KMS-11 (cell line): ENCODE results near the gene MLLT11.

Experiments used
- H2AFZ ChIP-seq: fragments of 200-600 bp; sonication (generic); 2 replicates; pipeline ENCODE4 v1.6.1; 2016; ENCODE audit warnings: antibody characterized with exemption, mixed run types, low read depth
- H3K27ac ChIP-seq: fragments of 200-600 bp; sonication (generic); 2 replicates; pipeline ENCODE4 v1.6.1; 2016; ENCODE audit warnings: mild to moderate bottlenecking, mixed run types
- H3K27me3 ChIP-seq: fragments of 200-600 bp; sonication (generic); 2 replicates; pipeline ENCODE4 v1.6.1; 2017; ENCODE audit warnings: mild to moderate bottlenecking, low read depth, mixed run types, moderate library complexity; ENCODE audit not compliant: insufficient read depth
- H3K36me3 ChIP-seq: fragments of 200-600 bp; sonication (generic); 2 replicates; pipeline ENCODE4 v1.6.1; 2017; ENCODE audit warnings: mild to moderate bottlenecking, mixed run types; ENCODE audit not compliant: insufficient read depth
- H3K4me1 ChIP-seq: fragments of 200-600 bp; sonication (generic); 2 replicates; pipeline ENCODE4 v1.6.1; 2016; ENCODE audit warnings: mild to moderate bottlenecking, low read depth, mixed run types; ENCODE audit not compliant: poor library complexity, severe bottlenecking
- H3K4me2 ChIP-seq: fragments of 200-600 bp; sonication (generic); 2 replicates; pipeline ENCODE4 v1.7.0; 2016; ENCODE audit warnings: mild to moderate bottlenecking, mixed run types
- H3K4me3 ChIP-seq: fragments of 200-600 bp; sonication (generic); IDR thresholded peaks from 2 replicates; pipeline ENCODE4 v1.6.1; 2017; ENCODE audit warnings: low read depth, low read length, mixed read lengths; ENCODE audit not compliant: insufficient read depth
- H3K79me2 ChIP-seq: fragments of 200-600 bp; sonication (generic); 2 replicates; pipeline ENCODE4 v1.6.1; 2016; ENCODE audit warnings: low read depth, mixed run types; ENCODE audit not compliant: insufficient read depth
- H3K9ac ChIP-seq: fragments of 200-600 bp; sonication (generic); 2 replicates; pipeline ENCODE4 v1.6.1; 2016; ENCODE audit warnings: mild to moderate bottlenecking, mixed run types
- H4K20me1 ChIP-seq: fragments of 200-600 bp; sonication (generic); 2 replicates; pipeline ENCODE4 v1.6.1; 2016; ENCODE audit warnings: mild to moderate bottlenecking, mixed run types; ENCODE audit not compliant: insufficient read depth
- TF ChIP-seq, protein P1 (sequence below): fragments of 200-600 bp; sonication (generic); conservative IDR thresholded peaks from 2 replicates; pipeline ENCODE4 v1.6.1; 2017; ENCODE audit warnings: low read depth, mild to moderate bottlenecking, antibody characterized with exemption, low read length, moderate library complexity, mixed read lengths

MLLT11 gene

DNA sequence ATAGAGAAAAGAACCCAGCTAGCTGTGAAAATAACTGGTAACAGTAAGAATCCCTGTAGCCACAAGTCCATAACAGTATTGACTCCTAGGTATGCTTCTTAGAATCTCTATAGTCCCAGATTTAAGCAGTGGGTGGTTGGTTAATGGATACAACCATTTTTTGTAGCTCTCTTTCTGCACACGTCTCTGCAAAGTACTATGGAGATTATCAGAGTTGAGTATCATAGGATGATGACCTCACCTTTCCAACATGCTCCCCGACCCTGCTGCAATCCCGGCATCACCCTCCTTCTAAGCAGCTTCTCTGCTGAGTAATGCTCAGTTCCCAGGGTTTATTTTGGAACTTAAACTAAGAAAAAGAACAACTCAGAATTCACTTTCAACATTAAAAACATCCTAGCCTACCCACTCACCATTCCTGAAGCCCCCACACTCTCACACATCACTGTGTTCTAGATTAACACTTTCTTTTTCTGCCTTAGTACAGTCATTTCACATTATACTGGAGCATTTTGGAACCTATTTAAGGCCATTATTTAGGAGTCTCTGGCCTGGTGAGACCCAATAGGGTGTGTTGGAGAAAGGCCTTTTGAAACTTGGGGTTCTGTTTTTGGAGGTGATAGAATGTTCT is 2.7 kb downstream of the MLLT11 start:
- Histone ChIP-seq H3K4me2 (no peak overlapping the region), H3K4me1 (peaks cover 13% of the 10 kb centered on the region), H2AFZ (no peak overlapping the region), H3K36me3 (no peaks in the 10 kb centered on the region), H3K79me2 (peaks cover 24% of the 10 kb centered on the region), H3K27ac (no peak overlapping the region), H4K20me1 (no peaks in the 10 kb centered on the region), H3K9ac (no peak overlapping the region), H3K27me3 (no peaks in the 10 kb centered on the region), H3K4me3 (no peak overlapping the region)
- TF ChIP-seq, protein P1, sequence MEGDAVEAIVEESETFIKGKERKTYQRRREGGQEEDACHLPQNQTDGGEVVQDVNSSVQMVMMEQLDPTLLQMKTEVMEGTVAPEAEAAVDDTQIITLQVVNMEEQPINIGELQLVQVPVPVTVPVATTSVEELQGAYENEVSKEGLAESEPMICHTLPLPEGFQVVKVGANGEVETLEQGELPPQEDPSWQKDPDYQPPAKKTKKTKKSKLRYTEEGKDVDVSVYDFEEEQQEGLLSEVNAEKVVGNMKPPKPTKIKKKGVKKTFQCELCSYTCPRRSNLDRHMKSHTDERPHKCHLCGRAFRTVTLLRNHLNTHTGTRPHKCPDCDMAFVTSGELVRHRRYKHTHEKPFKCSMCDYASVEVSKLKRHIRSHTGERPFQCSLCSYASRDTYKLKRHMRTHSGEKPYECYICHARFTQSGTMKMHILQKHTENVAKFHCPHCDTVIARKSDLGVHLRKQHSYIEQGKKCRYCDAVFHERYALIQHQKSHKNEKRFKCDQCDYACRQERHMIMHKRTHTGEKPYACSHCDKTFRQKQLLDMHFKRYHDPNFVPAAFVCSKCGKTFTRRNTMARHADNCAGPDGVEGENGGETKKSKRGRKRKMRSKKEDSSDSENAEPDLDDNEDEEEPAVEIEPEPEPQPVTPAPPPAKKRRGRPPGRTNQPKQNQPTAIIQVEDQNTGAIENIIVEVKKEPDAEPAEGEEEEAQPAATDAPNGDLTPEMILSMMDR: no peak

- Histone ChIP-seq H3K9ac (no peak overlapping the region), H3K4me1 (peaks cover 8% of the 10 kb centered on the region), H3K27me3 (no peaks in the 10 kb centered on the region), H4K20me1 (no peaks in the 10 kb centered on the region), H3K79me2 (0 out of 2 replicates have a peak, but pooled peaks cover under 1% of the 10 kb centered on the region), H3K4me3 (no peak overlapping the region), H3K36me3 (no peaks in the 10 kb centered on the region), H3K4me2 (no peak overlapping the region), H3K27ac (no peak overlapping the region), H2AFZ (no peak overlapping the region)
- TF ChIP-seq, protein P1: no peak
These were observed 5.0 kb downstream of the MLLT11 start for GRCh38 chr1:151065089-151065645.

DNA sequence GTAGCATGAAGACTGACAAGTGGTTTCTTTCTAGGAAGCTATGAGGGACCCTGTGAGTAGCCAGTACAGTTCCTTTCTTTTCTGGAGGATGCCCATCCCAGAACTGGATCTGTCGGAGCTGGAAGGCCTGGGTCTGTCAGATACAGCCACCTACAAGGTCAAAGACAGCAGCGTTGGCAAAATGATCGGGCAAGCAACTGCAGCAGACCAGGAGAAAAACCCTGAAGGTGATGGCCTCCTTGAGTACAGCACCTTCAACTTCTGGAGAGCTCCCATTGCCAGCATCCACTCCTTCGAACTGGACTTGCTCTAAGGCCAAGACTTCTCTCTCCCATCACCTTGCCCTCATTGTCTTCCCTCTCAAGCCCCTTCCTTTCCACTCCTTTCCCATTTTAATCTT is 7.0 kb downstream of the MLLT11 start:
- peaks cover 9% of the 10 kb centered on the region for H3K79me2 ChIP-seq

DNA sequence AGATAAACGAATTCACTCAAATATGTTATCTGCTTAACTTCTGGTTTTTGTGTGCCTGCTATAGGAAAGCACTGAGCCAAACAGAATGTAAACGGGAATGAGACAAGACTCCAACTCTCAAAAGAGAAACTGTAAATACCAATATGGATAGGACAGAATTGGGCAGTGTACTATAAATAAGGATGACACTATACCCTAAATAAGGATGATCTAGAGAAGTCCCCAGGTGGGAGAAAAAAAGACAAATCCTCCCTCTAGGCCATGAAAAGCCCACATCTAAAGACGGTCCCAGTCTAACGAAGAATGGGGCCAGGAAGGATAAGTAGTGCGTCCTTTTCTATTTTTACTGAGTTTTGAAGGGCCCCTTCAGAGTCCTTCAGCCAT is 8.9 kb downstream of the MLLT11 start:
- H3K27me3 ChIP-seq: no peaks in the 10 kb centered on the region
- no peak overlapping the region for H3K4me2 ChIP-seq
- TF ChIP-seq, protein P1: no peak
- no peak overlapping the region for H3K27ac ChIP-seq
- H3K36me3 ChIP-seq: no peaks in the 10 kb centered on the region
- H3K4me1 ChIP-seq: peaks cover 19% of the 10 kb centered on the region
- H2AFZ ChIP-seq: no peak overlapping the region
- H3K9ac ChIP-seq: no peak overlapping the region
- peaks cover 12% of the 10 kb centered on the region for H3K79me2 ChIP-seq
- no peaks in the 10 kb centered on the region for H4K20me1 ChIP-seq
- no peak overlapping the region for H3K4me3 ChIP-seq

More for the DNA sequence above, 7.0 kb downstream of the MLLT11 start:
- Histone ChIP-seq H3K9ac (no peak overlapping the region), H4K20me1 (no peaks in the 10 kb centered on the region), H3K27me3 (no peaks in the 10 kb centered on the region), H2AFZ (no peak overlapping the region), H3K4me3 (no peak overlapping the region), H3K36me3 (no peaks in the 10 kb centered on the region), H3K4me2 (no peak overlapping the region), H3K27ac (no peak overlapping the region), H3K4me1 (peaks cover 17% of the 10 kb centered on the region)
- TF ChIP-seq, protein P1: no peak
